GM21390 (cell line): ENCODE results near the gene MOB1A.

ENCODE experiments used
- ATAC-seq: cut with Tn5 transposase; IDR thresholded peaks from one replicate; pipeline ENCODE4 v1.9.1; 2021; ENCODE audit not compliant: unreplicated experiment

MOB1A gene

DNA sequence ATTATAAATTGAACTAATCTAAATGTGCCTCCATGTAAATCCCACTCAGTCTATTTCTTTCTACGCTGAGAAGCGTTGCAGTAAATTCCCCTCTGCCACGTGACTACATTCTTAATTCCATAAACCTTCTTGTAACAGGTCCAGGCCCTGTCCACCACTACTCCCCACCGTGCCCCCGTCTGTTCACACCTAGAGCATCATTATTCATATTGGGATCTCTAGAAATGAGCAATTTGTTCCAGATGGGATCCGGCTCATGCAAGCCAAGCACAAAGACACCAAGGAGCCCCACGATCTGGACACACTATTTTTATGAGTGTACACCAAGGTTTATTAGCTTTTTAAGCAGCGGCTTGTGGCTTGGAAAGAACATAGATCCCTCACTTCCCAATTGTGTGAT lies 69.1 kb downstream of the MOB1A start:
- no peak for ATAC-seq

DNA sequence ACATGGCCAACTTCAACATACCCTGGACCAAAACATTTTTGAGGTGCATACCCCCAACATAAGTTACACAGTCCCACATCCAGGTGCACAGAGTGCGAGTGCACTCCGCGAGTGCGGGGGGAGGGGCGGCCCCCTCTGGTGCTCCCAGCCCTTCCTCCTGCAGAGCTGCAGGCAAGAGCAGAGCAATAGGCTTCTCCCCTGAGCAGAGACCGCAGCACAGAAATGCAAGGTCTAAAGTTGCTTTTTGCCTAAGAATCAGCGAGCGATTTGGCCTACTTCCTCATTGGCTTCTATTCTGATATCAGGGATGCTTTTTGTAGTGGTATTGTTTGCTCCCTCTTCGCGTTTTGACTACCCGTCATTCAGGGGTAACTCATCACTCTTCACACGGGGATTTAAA lies 71.6 kb downstream of the MOB1A start:
- ATAC-seq = no peak

DNA sequence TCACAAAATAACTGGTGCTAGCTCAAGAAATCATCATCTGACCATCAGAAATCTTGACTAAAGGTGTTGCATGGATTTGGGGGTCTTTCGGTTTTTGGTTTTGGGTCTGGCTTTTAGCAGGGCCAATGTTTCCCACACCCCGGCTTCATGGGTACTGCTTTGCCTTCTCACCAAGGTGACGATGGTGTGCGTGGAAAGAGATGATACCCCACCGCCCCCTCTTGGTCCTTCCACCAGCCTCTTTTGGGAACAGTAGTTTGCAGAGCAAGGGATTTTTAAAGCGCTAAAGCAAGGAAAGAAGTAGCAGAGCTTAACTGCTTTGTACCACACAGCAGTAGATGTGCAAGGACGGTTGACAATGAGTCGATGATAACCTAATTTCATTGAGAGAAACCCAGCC lies 73.3 kb downstream of the MOB1A start:
- no peak for ATAC-seq

DNA sequence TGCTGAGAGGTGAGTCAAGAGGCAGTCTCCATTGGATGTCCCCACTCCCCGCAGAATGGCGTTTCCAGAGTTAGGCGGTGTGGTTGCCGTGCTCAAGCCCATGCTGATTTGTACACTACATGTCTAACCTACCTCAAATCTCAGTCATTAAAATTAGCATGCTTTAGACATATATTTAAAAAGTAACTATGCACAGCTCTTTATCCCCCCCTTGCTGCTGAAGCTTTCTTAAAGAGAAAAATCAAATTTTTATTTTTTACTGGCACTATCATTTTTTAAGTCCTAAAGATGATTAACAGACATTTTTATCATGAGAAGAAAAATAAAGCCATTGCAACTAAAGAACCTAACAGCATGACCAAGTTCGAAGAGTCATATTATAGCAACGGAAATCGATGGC lies 73.8 kb downstream of the MOB1A start:
- no peak for ATAC-seq

DNA sequence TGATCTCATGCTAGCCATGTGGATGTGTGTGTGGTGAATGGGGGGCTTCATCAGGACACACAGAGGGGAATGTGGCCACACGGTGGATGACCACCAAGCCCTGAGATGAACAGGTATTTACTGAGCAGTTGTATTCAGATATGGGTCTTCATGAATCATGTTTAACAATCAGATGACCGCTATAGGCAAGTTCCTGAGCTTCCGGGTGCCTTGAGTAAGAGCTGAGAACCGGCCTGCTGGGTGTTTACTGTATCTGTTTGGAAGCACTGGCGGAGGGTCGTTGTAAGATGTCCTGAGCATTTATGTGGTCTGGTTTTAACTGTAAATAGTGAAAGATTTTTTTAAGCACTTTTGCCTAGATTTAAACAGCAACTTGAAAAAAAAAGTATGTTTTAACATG lies 74.9 kb downstream of the MOB1A start:
- ATAC-seq = no peak
